Thyroid gland (tissue), 4 donors: ENCODE results near the gene PRSS50. TPM values are rescaled to one million over a fixed set of nuclear protein-coding genes. Genes with fewer than 3 reads are reported as not detected.

Experiments used
- DNase-seq, 2 donors: peaks; one replicate each; pipeline ENCODE4 v3.0.0-alpha.2; 2019
- H3K27ac ChIP-seq, 3 donors: fragments of 200-600 bp; sonication (generic); 1 replicate in 2 of 3; 2 replicates in 1 of 3; pipeline ENCODE4 v1.5.1; 2016 to 2019; ENCODE audit warnings: mild to moderate bottlenecking in 1 of 3, moderate library complexity in 1 of 3
- H3K27me3 ChIP-seq: fragments of 200-600 bp; sonication (generic); one replicate; pipeline ENCODE4 v1.5.1; 2019
- H3K36me3 ChIP-seq, 2 donors: fragments of 200-600 bp; sonication (generic); one replicate each; pipeline ENCODE4 v1.5.1; 2016 to 2019
- H3K4me1 ChIP-seq, 2 donors: fragments of 200-600 bp; sonication (generic); one replicate each; pipeline ENCODE4 v1.5.1; 2017 to 2019
- H3K4me3 ChIP-seq, 3 donors: fragments of 200-600 bp; sonication (generic); replicated peaks in 1 of 3; 1 replicate in 2 of 3; 2 replicates in 1 of 3; pipeline ENCODE4 v1.5.1; 2016; ENCODE audit warnings: mild to moderate bottlenecking in 1 of 3
- H3K9me3 ChIP-seq: fragments of 200-600 bp; sonication (generic); one replicate; pipeline ENCODE4 v1.5.1; 2017
- POLR2A ChIP-seq, 2 donors: fragments of 450-650 bp; IDR thresholded peaks; one replicate each; pipeline ENCODE4 v1.6.1; 2017; ENCODE audit warnings: antibody characterized with exemption in 2 of 2, mild to moderate bottlenecking in 2 of 2, moderate library complexity in 1 of 2
- WGBS, 2 donors: methylation state at CpG; one replicate each; pipeline ENCODE4 v1.1.5; 2017; 5-methylcytosine and 5-hydroxymethylcytosine counted together
- intact Hi-C: fragments of 100-400 bp; cut with DNase I; formaldehyde crosslinking; loops from one replicate; pipeline ENCODE4 v1.15.1; 2023
- small RNA-seq: library from RNA; depleted of rRNA; stranded (forward); fragments of <200 nt; gene quantifications from one replicate; pipeline ENCODE3, GENCODE V24; 2016
- total RNA-seq, 4 donors: library from RNA; depleted of rRNA; stranded (reverse); fragments of >200 nt; gene quantifications; one replicate each; pipeline ENCODE4 v1.2.3, GENCODE V29; 2016
- TF ChIP-seq, protein P1 (sequence below), 6 experiments: fragments of 200-600 bp in 3 of 6; fragments of 450-650 bp in 3 of 6; sonication (generic) in 3 of 6; IDR thresholded peaks; one replicate each; pipeline ENCODE4 v1.5.1; 2016 to 2019; ENCODE audit warnings: antibody characterized with exemption in 6 of 6, mild to moderate bottlenecking in 2 of 6, inconsistent platforms in 1 of 6, moderate library complexity in 1 of 6

The PRSS50 gene
- total RNA-seq, 4 donors from 2014 or later, result 1.7 to 6.0 (median 3.6) TPM

DNA sequence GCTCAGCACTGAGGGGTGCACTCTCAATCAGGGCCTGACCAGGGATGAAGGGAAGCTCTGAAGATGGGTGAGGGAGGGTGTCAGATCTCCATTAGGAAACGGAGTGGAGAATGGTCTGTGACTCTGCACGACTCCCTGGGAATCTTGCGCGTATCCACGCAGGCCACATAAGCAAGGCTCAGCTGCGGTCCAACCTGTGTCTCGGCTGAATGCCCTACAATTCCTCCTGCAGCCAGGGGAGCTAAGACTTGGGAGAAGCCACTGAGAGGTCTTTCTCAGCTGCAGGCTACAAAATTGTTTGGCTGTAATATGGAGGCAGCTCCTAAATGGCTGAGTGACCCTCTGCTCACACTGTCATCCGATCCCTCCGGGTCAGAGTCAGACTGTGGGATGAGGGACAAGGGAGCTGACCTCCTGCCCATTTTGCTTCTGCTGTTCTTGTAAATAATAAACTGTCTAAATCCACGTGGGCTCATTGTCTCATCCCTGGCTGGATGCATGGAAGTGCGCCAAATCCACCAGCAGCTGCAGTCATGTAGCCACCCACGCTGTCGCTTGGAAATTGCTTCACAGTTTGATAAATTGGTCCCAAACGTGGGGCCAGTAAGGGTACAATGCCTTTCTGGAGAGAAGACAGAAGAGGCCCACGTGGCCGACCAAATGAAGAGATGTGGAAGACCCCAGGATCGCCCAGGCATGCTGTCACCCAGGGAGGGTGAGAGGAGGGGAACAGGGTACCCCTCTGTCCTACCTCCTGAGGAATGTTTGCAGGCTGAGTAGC is 54.7 kb downstream of the PRSS50 start:
- Histone ChIP-seq H3K4me3 (no peak overlapping the region), H3K9me3 (no peaks in the 10 kb centered on the region), H3K36me3 (no peaks in the 10 kb centered on the region), H3K27me3 (no peaks in the 10 kb centered on the region), H3K4me1 (peaks cover 3 to 18% of the 10 kb centered on the region in 2 donors), H3K27ac (no peak overlapping the region)
- intact Hi-C loops, result no loop called here
- 74 to 77% methylated on average over 15 to 17 of the region's 17 CpGs for WGBS, 2 donors
- DNase-seq, result no peak
- TF ChIP-seq, protein P1, sequence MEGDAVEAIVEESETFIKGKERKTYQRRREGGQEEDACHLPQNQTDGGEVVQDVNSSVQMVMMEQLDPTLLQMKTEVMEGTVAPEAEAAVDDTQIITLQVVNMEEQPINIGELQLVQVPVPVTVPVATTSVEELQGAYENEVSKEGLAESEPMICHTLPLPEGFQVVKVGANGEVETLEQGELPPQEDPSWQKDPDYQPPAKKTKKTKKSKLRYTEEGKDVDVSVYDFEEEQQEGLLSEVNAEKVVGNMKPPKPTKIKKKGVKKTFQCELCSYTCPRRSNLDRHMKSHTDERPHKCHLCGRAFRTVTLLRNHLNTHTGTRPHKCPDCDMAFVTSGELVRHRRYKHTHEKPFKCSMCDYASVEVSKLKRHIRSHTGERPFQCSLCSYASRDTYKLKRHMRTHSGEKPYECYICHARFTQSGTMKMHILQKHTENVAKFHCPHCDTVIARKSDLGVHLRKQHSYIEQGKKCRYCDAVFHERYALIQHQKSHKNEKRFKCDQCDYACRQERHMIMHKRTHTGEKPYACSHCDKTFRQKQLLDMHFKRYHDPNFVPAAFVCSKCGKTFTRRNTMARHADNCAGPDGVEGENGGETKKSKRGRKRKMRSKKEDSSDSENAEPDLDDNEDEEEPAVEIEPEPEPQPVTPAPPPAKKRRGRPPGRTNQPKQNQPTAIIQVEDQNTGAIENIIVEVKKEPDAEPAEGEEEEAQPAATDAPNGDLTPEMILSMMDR (IDR thresholded peaks at IDR 0.05), result no peak
- TF ChIP-seq POLR2A (IDR thresholded peaks at IDR 0.05), result no peak

Small RNA genes lying within 50 kb of the gene (small RNA-seq; reads per million reads assigned to genes)
- not detected for gene PRSS45

Other genes with a start within 250 kb of the PRSS50 start
- not detected for gene RTP3, start 219.9 kb downstream of the PRSS50 start, total RNA-seq
- 10 to 100 TPM; 25.0 to 37.4 (median 31.0) TPM for gene LRRC2, start 151.6 kb downstream of the PRSS50 start, total RNA-seq
- gene FAM240A, start 105.3 kb downstream of the PRSS50 start, total RNA-seq, result 1 to 10 TPM in 1 of 4 donors, under 1 TPM in 1, not detected in 2; 0.22 to 1.1 TPM
- gene ALS2CL, start 24.2 kb downstream of the PRSS50 start, total RNA-seq, result 10 to 100 TPM; 55.8 to 68.5 (median 63.7) TPM
- gene TMIE, start 16.5 kb downstream of the PRSS50 start, total RNA-seq, result 1 to 10 TPM in 2 of 4 donors, under 1 TPM in 1, not detected in 1; 0.83 to 1.3 (median 1.1) TPM
- 1 to 10 TPM in 2 of 4 donors, not detected in 2; 1.8 to 2.8 TPM for gene MYL3, start 145.6 kb upstream of the PRSS50 start, total RNA-seq
- 10 to 100 TPM in 1 of 4 donors, 1 to 10 TPM in 3; 1.2 to 10.6 (median 4.4) TPM for gene PTH1R, start 159.9 kb upstream of the PRSS50 start, total RNA-seq